SK-N-SH treated with all-trans-retinoic acid at 6 μM for 48 hours (cell line): ENCODE data around the gene AP2A2.

ENCODE experiments used
- ATAC-seq: fragments of 200-7000 bp; cut with Tn5 transposase; 3 replicates; pipeline ENCODE4 v1.9.1; 2020; ENCODE audit warnings: mild to moderate bottlenecking, moderate library complexity
- ARNTL ChIP-seq: fragments of 450-650 bp; formaldehyde crosslinking; IDR thresholded peaks from 2 replicates; pipeline ENCODE4 v1.5.0; 2020; ENCODE audit warnings: low read depth, mild to moderate bottlenecking, moderate library complexity, borderline replicate concordance
- GLIS3 ChIP-seq: fragments of 250-450 bp; sonication (Bioruptor Pico); IDR thresholded peaks from 2 replicates; pipeline ENCODE4 v1.5.0; 2020; ENCODE audit warnings: mild to moderate bottlenecking, moderate library complexity
- OSR1 ChIP-seq: fragments of 250-450 bp; sonication (Bioruptor Pico); IDR thresholded peaks from 2 replicates; pipeline ENCODE4 v1.8.0; 2022; ENCODE audit warnings: moderate library complexity, mild to moderate bottlenecking, inconsistent platforms
- PATZ1 ChIP-seq: fragments of 250-450 bp; sonication (Bioruptor Pico); IDR thresholded peaks from 2 replicates; pipeline ENCODE4 v1.8.0; 2020; ENCODE audit warnings: mild to moderate bottlenecking, moderate library complexity, borderline replicate concordance
- RARB ChIP-seq: fragments of 250-450 bp; sonication (Bioruptor Pico); IDR thresholded peaks from 2 replicates; pipeline ENCODE4 v1.8.0; 2021; ENCODE audit warnings: mild to moderate bottlenecking, moderate library complexity
- SNAI2 ChIP-seq: fragments of 250-450 bp; sonication (Bioruptor Pico); IDR thresholded peaks from 2 replicates; pipeline ENCODE4 v1.5.0; 2020; ENCODE audit warnings: mild to moderate bottlenecking, moderate library complexity
- TCF4 ChIP-seq: fragments of 250-450 bp; sonication (Bioruptor Pico); IDR thresholded peaks from 2 replicates; pipeline ENCODE4 v1.8.0; 2021; ENCODE audit warnings: mild to moderate bottlenecking, moderate library complexity, borderline replicate concordance
- TOX ChIP-seq: fragments of 250-450 bp; sonication (Bioruptor Pico); IDR thresholded peaks from 2 replicates; pipeline ENCODE4 v1.8.0; 2021; ENCODE audit warnings: mild to moderate bottlenecking, moderate library complexity, borderline replicate concordance
- TSHZ2 ChIP-seq: fragments of 250-450 bp; sonication (Bioruptor Pico); IDR thresholded peaks from 2 replicates; pipeline ENCODE4 v1.5.0; 2020; ENCODE audit warnings: mild to moderate bottlenecking, moderate library complexity
- ZFP3 ChIP-seq: fragments of 250-450 bp; sonication (Bioruptor Pico); IDR thresholded peaks from 2 replicates; pipeline ENCODE4 v1.5.0; 2020; ENCODE audit warnings: mild to moderate bottlenecking, moderate library complexity
- ZFP30 ChIP-seq: fragments of 450-650 bp; formaldehyde crosslinking; IDR thresholded peaks from 2 replicates; pipeline ENCODE4 v1.5.0; 2022; ENCODE audit warnings: mild to moderate bottlenecking, moderate library complexity
- ZNF70 ChIP-seq: fragments of 450-650 bp; formaldehyde crosslinking; IDR thresholded peaks from 2 replicates; pipeline ENCODE4 v1.5.0; 2020; ENCODE audit warnings: mild to moderate bottlenecking, moderate library complexity

AP2A2 gene

GRCh38 chr11:932435-932834 lies 6.8 kb downstream of the AP2A2 start (continued):
- no peak for TF ChIP-seq RARB (CRISPR knock-in tag)
- TF ChIP-seq GLIS3 = no peak

- no peak for TF ChIP-seq ZFP3 (CRISPR knock-in tag)
- TF ChIP-seq SNAI2 (CRISPR knock-in tag) = no peak
Observed at GRCh38 chr11:933142-933851, 7.6 kb downstream of the AP2A2 start.

GRCh38 chr11:933936-934335 lies 8.3 kb downstream of the AP2A2 start:
- TF ChIP-seq TCF4 (no peak), ARNTL (CRISPR knock-in tag) (no peak), PATZ1 (CRISPR knock-in tag) (no peak), GLIS3 (no peak)
- no peak for ATAC-seq

More at GRCh38 chr11:933142-933851, 7.6 kb downstream of the AP2A2 start:
- no peak for ATAC-seq

- ATAC-seq = no peak
- no peak for TF ChIP-seq TSHZ2
Observed at GRCh38 chr11:934527-934926, 8.9 kb downstream of the AP2A2 start.

GRCh38 chr11:936199-936598 lies 10.5 kb downstream of the AP2A2 start:
- no peak for TF ChIP-seq OSR1
- no peak for ATAC-seq

- ATAC-seq = no peak
- TF ChIP-seq TOX (CRISPR knock-in tag) (no peak), TSHZ2 (no peak), PATZ1 (CRISPR knock-in tag) (no peak), ZNF70 (CRISPR knock-in tag) (no peak), GLIS3 (no peak), ZFP30 (CRISPR knock-in tag) (no peak)
Observed at GRCh38 chr11:937841-938261, 12.2 kb downstream of the AP2A2 start.
